ENCODE measurements around the gene EVA1A. TPM values are rescaled to one million over a fixed set of nuclear protein-coding genes. Genes with fewer than 3 reads are reported as not detected.

The EVA1A gene
- total RNA-seq, 1 donor: not detected

DNA sequence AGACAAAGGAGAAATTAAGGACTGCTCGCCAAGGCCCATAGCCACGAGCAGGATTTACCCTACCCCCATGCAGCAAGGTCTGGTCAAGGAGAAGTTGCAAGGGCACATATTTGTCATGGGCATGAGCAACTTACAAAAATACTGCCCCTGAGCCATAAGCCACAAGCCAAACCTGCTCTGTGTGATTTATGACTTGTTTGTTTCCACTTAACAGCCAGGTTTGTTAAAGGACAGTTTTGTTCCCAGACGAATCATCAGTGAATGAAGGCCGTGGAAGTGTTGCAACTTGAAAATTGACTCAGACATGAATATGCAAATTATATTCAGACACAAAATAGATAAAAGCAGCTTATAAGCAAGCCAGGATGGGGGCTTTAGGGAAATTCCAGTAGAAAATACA lies 31.3 kb upstream of the EVA1A start:
- peak in 1 of 3 donors; percentile 3 for DNase-seq (ENCODE audit: low read depth in 2 of 3, low spot score in 2 of 3)

DNA sequence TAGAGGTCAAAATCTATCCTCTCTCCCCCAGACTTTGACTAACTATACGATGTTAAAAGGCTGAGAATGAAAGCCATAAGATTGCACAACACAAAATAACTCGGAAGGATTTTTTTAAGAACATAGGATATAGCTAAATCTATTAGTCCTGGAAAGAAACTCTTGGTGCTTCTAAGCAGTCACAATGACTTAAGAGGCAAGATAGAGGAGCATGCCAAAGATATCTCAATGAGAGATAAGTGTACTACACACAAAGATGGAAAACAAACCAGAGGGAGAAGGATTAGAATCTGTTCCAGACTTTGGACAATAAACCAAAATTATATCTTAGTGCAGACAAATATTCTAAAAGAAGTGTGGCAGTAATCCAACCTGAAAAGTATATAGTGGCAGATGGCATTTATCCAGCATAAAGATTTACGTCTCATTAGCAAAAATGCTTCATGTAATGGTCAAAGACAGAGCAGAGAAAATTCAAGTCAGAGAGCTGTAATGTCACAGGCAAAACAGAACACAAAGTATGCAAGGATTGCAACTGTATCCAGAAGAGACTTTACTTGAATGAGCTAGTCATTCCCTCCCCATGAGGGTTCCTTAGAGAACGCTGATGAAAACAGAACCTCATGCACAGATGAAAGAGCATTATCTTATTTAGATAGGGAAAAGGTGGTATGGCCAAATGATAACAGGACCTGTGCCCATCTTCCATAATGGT lies 28.8 kb upstream of the EVA1A start:
- DNase-seq (ENCODE audit: low read depth in 2 of 3, low spot score in 2 of 3): no peak

DNA sequence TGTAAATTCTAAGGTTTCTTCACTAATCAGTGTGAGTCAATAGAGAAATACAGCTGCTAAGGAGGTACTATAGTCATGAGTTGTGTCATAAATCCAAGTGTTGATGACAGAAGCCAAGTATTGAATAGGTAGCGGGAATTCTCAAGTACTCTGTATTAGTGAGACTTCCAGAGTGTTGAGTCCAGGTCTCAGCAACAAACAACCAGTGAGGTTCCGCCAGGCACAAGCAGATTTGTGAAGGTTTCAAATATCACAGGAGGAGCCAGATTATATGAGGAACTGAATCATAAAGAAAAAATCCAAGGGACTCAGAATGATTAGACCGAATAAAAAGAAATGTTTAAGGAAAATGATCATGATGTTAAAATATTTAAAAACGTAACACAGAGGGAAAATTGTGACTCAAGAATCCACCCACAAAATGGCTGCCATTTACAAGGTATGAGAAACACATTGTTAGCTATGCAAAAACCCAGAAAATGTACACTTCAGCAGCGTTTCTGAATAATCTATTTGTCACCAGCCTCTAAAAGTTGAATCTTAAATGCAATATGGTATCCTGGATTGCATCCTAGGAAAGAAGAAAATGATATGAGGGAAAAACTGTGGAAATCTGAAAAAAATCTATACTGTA lies 27.3 kb upstream of the EVA1A start:
- DNase-seq (ENCODE audit: low read depth in 2 of 3, low spot score in 2 of 3): no peak

DNA sequence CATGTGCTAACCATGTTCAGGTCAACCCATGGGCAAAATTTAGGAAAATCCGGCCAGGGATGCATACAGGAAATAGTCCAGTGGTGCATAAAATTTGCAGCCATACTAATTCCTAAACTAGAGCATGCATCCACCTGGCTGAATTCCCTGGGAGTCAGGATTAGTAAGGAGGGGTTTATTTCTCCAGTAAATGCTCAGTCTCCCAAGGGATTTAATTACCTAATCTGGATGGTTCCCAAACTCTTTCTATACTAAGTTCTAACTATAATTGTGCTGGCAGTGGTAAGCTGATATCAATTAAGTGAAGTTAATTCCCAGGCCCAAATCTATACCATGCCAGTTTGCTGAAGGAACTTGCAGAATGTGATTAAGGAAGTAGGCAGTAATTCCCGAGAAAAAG lies 26.2 kb upstream of the EVA1A start:
- DNase-seq (ENCODE audit: low read depth in 2 of 3, low spot score in 2 of 3): no peak

DNA sequence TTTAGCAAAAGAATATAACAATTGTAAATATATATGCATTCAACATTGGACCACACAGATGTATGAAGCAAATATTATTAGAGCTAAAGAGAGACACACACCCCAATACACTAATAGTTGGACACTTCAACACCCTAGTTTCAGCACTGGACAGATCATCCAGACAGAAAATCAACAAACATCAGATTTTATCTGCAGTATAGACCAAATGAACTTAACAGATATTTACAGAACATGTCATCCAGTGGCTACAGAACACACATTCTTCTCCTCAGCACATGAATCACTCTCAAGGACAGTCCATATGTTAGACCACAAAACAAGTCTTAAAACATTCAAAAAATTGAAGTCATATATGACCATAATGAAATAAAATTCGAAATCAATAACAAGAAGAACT lies 22.1 kb upstream of the EVA1A start:
- no peak for DNase-seq (ENCODE audit: low read depth in 2 of 3, low spot score in 2 of 3)

DNA sequence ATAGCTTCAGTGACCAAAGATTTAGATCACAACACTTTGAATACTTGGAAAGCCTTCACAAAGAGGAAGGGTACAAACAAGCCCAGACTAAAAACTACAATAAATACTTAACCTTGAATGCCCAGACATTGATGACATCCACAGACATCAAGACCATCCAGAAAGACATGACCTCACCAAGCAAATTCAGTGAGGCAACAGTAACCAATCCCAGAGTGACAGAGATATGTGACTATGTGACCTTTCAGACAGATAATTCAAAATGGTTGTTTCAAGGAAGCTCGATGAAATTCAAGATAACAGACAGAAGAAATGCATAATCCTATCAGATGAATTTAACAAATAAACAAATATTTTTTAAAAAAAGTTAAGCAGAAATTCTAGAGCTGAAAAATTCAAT lies 19.9 kb upstream of the EVA1A start:
- DNase-seq (ENCODE audit: low read depth in 2 of 3, low spot score in 2 of 3): no peak

DNA sequence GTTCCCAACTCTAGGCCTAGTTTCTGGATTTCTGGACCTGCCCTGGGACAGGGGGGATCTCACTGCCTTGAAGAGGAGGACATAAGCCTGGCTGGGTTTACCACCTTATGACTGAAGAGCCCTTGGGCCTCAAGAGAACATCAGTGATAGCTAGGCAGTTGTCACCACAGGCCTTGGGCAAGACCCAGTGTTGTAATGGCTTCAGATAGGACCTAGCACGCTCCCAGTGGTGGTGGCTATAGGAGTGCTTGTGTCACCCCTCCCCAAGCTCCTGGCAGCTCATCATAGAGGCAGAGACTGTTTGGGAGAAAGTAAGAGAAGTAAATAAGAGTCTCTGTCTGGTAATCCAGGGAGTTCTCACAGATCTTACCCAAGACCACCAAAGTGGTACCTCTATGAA lies 19.4 kb upstream of the EVA1A start:
- no peak for DNase-seq (ENCODE audit: low read depth in 2 of 3, low spot score in 2 of 3)

DNA sequence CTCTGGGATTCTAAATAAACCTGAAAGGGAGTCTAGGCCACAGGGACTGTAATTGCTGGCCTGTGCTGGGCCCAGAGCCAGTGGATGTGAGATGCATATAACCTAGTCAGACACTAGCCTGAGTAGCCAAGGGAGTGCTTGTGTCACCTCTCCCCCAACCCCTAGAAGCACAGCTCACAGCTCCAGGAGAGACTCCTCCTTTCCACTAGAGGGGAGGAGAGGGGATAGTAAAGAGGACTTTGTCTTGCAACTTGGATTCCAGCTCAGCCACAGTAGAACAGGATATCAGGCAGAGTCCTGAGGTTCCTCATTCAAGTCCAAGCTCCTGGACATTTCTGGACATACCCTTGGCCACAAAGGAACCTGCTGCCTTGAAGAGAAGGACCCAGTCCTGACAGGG lies 18.4 kb upstream of the EVA1A start:
- DNase-seq (ENCODE audit: low read depth in 2 of 3, low spot score in 2 of 3): no peak

DNA sequence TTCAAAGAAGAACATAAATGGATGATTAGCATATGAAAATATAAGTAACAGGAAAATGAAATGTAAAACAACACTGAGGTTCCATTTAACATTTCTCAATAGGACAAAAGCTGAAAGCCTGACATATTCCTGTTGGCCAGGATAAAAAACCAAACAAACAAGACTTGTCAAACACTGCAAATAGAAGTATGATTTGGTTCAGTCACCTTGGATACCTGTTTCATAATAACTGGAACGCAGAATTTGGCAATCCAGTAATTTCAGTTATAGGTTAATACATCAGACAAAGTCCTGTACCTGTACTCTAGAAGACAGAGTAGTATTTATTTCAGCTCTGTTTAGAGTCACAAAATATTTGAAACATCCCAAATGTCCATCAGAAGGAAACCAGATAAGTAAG lies 16.5 kb upstream of the EVA1A start:
- DNase-seq (ENCODE audit: low read depth in 2 of 3, low spot score in 2 of 3): no peak

DNA sequence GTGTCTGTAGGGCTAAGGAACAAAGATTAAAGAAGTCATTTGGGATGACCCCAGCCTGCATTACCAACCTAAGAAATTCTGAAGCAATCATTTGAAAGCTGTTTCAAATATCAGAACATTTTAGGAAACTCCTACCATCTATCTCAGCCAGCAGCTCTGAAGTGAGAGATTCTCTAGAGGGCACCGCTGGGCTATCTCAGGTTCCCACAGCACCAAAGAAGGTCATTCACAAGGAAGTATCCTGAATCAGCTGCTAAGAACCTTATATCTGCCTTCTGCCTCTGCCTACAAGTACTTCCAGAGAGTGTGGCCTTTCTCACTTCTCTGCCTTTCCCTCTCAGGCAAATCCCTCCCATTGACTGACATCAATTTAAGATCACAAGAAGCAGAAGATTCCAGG lies 13.4 kb upstream of the EVA1A start:
- no peak for DNase-seq (ENCODE audit: low read depth in 2 of 3, low spot score in 2 of 3)

DNA sequence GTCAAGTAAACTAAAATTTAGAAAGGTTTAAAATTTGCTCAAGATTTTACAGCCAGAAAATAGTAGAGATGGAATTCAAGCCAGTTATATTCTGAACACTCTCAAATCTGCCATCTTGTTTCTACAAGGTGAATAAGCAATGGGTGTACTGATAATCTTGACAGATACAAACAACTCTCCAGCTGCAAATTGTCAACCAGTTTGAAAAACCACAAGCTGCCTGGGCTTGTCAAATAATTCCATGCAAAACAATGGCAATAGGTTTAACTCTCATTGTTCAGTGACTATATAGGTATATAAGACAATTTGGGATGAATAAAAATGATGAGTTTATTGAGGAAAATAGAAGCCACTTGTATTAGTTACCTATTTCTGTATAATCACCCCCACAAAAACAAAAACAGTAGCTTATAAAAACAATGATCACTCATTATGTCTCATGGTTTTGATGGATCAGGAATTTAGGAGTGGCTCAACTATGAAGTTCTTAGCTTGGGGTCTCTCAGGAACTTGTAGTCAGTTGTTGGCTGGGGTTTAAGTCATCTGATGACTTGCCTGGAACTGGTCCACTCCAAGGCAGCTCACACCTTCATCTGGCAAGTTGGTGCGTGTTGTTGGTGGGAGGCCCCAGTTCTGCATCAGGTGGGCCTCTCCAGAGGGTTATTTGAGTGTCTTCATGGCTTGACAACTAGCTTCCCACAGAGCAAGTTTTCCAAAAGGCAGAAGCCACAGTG lies 12.6 kb upstream of the EVA1A start:
- no peak for DNase-seq (ENCODE audit: low read depth in 2 of 3, low spot score in 2 of 3)

DNA sequence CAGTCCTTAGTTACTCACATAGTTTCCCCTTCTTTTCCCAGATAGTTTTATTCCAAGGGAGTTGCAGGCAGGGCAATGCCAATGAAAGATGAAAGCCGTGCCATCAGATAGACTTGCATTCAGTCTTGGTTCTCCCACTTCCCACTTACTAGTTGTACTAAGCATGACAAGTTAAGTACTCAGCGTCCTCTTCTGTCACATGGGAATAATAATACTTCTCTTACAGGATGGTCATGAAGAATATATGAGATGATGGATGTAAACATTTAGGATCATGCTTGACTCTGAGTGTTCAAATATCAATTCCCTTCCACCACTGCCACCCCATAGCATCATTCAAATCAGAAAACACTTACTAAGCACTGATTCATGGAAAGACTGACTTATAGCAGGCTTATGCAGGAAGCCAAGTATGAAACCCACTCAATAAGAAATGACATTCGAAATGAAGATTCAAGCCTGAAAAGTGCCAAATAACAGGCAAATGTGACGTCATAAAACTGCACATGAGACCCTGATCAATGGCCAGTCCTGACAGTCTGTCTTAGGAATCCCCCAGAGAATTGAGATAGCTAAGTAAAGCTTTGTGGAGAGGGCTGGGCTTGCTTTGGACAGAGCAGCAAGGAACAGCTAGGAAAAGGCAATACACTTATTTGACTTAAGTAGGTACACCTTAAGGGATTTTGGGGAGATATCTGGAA lies 11.1 kb upstream of the EVA1A start:
- DNase-seq (ENCODE audit: low read depth in 2 of 3, low spot score in 2 of 3): no peak

DNA sequence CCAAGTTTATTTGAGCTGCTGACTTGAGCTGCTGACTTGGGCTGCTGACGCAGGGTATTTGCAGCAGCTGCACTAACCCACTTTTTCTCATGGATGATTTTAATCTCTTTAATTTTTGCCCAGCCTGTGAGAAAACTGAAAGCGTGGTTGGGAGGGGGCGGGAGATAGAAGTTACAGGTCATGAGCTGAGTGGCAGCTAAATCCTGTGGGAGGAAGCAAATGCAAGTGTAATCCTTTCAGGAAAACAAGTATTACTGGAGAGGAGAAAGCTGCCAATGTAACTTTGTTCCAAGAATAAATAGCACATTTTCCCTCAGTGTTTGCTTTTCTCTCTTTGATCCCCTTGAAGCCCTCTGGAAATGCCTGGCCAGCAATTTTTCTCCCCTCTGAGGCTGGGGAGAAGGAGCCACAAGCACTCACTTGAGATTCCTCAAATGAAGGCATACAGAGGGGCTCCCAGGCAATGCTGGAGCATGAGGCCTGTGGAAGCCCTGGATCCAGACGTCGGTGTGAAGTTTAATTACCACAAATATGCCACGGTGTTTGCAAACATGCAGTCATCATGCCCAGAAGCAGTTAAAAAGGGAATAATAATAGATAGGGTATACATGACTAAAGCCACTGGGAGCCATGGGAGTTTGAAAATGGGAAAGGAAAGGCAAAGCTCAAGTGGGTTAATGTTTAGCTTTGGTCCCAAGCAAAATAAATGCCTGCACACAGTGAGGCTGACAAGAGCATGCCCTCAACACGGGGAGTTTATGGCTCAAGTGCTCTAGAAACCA lies 10.4 kb upstream of the EVA1A start:
- no peak for DNase-seq (ENCODE audit: low read depth in 2 of 3, low spot score in 2 of 3)

DNA sequence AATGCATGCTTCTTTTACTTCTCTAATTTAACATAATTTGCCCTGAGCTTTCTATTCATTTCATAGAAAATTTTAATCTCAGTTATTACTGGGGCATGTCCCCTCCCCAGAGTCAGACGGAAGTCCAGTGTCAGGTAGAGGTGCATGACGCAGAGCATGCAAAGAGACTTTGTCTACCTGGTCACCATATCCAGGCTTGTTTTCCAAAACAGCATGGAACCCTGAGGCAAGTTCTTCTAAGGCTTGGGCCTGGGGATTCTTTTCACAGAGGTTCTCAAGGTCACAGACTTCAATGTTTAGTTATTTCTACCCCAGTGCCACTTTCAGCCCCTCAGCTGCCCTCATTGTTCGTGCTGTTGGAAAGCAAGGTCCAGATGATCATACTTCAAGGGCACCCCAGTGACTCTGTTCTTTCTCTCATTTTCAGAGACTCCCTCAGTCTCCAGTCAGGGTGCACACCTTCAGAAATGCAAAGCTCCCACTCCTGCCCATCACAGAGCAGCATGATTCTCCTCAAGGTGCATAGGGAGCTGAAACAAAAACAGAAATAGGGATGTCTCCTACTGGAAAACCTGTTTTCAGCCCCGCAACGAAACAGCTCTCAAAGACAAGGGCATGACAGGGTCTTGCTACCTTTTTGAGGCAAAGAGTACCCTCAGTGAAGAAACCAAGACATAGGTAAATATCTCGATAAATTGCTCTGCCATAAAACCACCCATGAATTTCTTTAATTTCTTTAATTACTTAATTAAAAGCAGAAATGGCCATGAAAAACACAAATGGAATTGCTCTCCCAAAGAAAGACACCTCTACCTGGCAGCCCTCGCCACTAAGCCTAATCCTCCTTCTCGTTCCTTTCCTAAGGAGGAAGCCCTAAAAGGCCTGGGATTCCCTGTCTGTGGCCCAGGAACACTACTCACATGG lies 9.5 kb upstream of the EVA1A start:
- DNase-seq (ENCODE audit: low read depth in 2 of 3, low spot score in 2 of 3): no peak

DNA sequence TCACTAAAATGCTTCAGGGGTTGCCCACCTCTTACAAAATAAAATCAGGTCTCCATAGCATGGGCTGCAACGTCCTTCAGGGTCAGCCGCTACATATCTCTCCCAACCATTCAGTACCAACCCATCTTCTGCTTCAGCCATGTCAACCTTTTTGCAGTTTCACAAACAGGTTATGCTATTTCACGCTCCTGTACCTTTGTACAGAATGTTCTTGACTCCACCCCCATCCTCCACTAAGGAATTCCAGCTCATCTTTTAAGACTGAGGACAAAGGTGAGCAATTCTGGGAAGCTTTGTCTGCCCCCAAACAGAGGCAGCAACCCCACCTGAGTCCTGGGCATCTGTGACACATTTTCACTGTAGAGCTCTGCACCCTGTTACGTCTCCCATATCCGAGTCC lies 8.8 kb upstream of the EVA1A start:
- DNase-seq (ENCODE audit: low read depth in 2 of 3, low spot score in 2 of 3): no peak

DNA sequence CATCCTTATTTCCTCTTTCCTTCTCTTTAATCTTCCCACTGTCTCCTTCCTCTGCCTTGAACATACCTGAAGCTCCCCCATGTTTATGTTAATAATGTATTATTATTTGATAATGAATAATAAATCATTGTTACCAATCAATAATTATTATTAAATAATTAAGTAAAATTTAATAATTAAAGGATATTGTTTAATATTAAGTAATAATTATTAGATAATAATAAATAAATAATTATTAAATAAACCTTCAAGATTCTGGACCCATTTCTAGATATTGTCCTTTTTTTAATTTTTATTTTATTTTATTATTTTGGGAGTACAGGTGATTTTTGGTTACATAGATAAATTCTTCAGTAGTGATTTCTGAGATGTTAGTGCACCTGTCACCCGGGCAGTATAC lies 7.4 kb upstream of the EVA1A start:
- no peak for DNase-seq (ENCODE audit: low read depth in 2 of 3, low spot score in 2 of 3)

DNA sequence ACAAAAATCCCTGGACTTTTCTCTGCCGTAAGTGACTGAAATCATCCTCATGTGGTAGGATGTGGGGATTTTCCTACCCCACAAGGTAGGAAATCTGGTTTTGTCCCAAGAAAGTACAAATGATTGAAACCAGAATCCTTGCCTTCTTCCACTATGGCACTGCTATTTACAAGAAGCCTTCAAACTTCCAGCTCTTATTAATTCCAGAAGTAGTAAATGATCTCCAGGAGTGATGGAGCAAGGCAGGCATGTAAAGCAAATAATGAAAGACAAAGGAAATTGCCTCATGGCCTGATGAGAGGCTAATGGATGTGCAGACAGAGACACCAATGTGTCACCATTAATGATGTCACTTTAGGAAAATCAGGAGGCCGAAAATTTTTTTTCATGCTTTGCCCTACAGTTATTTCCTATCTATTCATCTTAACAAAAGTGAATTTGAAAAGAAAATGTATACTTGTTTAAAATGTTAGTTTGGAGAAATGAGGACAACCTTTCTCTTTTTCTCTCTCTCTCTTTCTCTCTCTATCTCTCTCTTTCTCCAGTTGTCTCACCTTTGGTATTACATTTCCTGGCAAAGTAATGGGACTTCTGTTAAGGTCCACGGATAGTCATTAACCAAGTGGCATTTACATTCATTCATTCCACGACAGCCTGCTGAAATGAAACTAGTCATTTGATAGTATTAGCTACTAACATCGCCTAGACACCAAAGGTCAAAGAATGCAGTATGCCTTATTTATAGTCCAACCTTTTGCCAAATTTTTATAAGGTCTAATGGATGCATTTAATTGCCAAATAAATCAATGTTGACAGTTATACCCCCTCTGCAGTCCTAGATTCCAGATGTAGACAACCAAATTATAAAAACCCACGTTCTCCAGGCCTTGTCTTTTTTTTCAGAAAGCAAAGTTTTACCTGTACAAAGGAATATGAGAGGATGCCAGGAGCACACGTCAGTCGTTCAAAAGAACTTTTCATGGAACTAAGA lies 5.0 kb upstream of the EVA1A start:
- DNase-seq (ENCODE audit: low read depth in 2 of 3, low spot score in 2 of 3): no peak

DNA sequence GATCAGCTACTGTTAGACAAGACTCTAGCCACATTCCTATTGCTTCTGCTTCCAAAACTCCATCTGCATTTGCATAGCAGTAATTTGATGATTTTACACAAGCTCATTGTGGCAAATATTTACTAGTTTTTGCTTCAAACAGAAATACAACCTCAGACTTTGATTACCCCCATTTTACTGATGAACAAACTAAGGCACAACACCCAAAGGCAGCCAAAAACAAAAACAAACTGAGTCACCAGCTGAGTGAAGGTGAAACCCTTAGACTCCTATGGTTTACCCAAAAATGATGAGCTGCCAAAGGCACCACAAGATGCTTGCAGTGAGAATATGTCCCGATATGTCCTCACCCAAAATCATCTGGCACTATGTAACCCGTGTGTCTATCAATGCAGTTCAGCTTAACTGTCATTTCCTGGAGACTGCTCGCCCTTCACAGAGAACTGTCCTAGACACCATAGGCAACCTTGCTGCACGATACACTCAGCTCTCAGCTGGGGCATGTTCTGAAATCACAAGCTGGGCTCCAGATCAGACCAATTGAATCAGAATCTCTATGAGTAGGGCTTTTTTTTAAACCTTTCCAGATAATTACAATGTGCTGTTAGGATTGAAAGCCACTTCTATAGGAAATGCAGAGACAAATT lies 4.1 kb upstream of the EVA1A start:
- no peak for DNase-seq (ENCODE audit: low read depth in 2 of 3, low spot score in 2 of 3)
